Activated T-cell treated with anti-CD3 and anti-CD28 coated beads, Interleukin-2, amount 50 U/mL, for 72 hours (primary cell): Measurements from ENCODE around the gene PRKCH. TPM values are rescaled to one million over a fixed set of nuclear protein-coding genes. Genes with fewer than 3 reads are reported as not detected.
"Not testable (repeated sequence)": the region's sequence is repeated elsewhere in the genome, so short reads cannot be mapped to it uniquely, and the experiment has no call there.

ENCODE experiments used
- ATAC-seq, 2 donors: fragments of 150-1000 bp; cut with Tn5 transposase; replicated peaks in 1 of 2; 2 replicates each; pipeline ENCODE4 v1.10.0; 2021; ENCODE audit warnings: moderate library complexity in 2 of 2, mild to moderate bottlenecking in 1 of 2
- DNase-seq, 2 donors: peaks; one replicate each; pipeline ENCODE4 v3.0.0; 2021 to 2022; ENCODE audit warnings: mixed read lengths in 1 of 2
- H3K27ac Mint-ChIP-seq: one replicate; pipeline ENCODE4 v1.8.0; 2022; ENCODE audit warnings: mild to moderate bottlenecking, moderate library complexity, mixed read lengths
- H3K27me3 Mint-ChIP-seq: one replicate; pipeline ENCODE4 v1.8.0; 2022; ENCODE audit warnings: low read depth, mixed read lengths
- H3K36me3 Mint-ChIP-seq, 2 donors: one replicate each; pipeline ENCODE4 v1.8.0; 2022; ENCODE audit warnings: mixed read lengths in 2 of 2, mild to moderate bottlenecking in 1 of 2; ENCODE audit not compliant: insufficient read depth in 2 of 2
- H3K4me1 Mint-ChIP-seq: one replicate; pipeline ENCODE4 v1.8.0; 2022; ENCODE audit warnings: low read depth, mixed read lengths
- H3K4me3 Mint-ChIP-seq, 2 donors: one replicate each; pipeline ENCODE4 v1.8.0; 2022; ENCODE audit warnings: mild to moderate bottlenecking in 2 of 2, mixed read lengths in 2 of 2, moderate library complexity in 2 of 2
- H3K9me3 Mint-ChIP-seq, 2 donors: one replicate each; pipeline ENCODE4 v1.8.0; 2022; ENCODE audit warnings: mixed read lengths in 2 of 2
- total RNA-seq, 2 donors: library from RNA; stranded (reverse); gene quantifications; one replicate each; pipeline ENCODE4 v1.2.3, GENCODE V29; 2022

Gene PRKCH
- total RNA-seq, 2 donors from 2014 or later, result 127 to 143 TPM

DNA sequence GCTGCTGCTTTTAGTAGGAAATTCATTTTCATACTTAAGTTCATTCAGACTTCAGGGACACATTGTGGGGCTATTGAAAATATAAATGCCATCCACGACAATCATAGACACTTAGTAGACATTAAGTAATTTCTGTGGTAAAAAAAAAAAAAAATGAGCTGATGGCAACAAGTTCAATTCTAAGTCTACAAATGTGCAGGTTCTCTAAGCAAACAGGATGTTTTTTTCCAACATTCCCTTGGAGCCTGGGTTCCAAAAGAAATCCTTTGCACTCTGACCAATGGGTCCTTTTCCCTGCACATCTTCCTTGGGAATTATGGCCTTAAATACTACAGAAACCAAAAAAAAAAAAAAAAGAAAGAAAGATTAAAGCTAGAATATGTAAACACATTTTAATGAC lies 198.4 kb downstream of the PRKCH start:
- H3K4me1 Mint-ChIP-seq, result peaks cover 91% of the 10 kb centered on the region
- peaks cover 2 to 8% of the 10 kb centered on the region in 2 donors for H3K9me3 Mint-ChIP-seq
- peak overlapping the region; percentile 96 for H3K27ac Mint-ChIP-seq
- peaks cover 10 to 20% of the 10 kb centered on the region in 2 donors for H3K36me3 Mint-ChIP-seq
- no peak for ATAC-seq
- H3K27me3 Mint-ChIP-seq, result no peaks in the 10 kb centered on the region
- no peak for DNase-seq
- peak overlapping the region; percentile 69 to 79 for H3K4me3 Mint-ChIP-seq

GRCh38 chr14:61520576-61520975 lies 199.2 kb downstream of the PRKCH start:
- ATAC-seq, result no peak
- no peaks in the 10 kb centered on the region for H3K27me3 Mint-ChIP-seq
- H3K27ac Mint-ChIP-seq, result peak overlapping the region; percentile 96

GRCh38 chr14:61521773-61522172 lies 200.4 kb downstream of the PRKCH start:
- no peak for DNase-seq
- peak overlapping the region; percentile 3 to 26 for H3K4me3 Mint-ChIP-seq
- peaks cover 2 to 8% of the 10 kb centered on the region in 2 donors for H3K9me3 Mint-ChIP-seq
- H3K4me1 Mint-ChIP-seq, result peaks cover 92% of the 10 kb centered on the region
- no peak for ATAC-seq
- no peaks in the 10 kb centered on the region for H3K27me3 Mint-ChIP-seq
- H3K27ac Mint-ChIP-seq, result peak overlapping the region; percentile 48
- H3K36me3 Mint-ChIP-seq, result peaks cover 15 to 21% of the 10 kb centered on the region in 2 donors

More at GRCh38 chr14:61520576-61520975, 199.2 kb downstream of the PRKCH start:
- peaks cover 92% of the 10 kb centered on the region for H3K4me1 Mint-ChIP-seq
- no peak for DNase-seq
- H3K36me3 Mint-ChIP-seq, result peaks cover 13 to 19% of the 10 kb centered on the region in 2 donors
- H3K4me3 Mint-ChIP-seq, result peak overlapping the region; percentile 66 to 69
- peaks cover 2 to 8% of the 10 kb centered on the region in 2 donors for H3K9me3 Mint-ChIP-seq

DNA sequence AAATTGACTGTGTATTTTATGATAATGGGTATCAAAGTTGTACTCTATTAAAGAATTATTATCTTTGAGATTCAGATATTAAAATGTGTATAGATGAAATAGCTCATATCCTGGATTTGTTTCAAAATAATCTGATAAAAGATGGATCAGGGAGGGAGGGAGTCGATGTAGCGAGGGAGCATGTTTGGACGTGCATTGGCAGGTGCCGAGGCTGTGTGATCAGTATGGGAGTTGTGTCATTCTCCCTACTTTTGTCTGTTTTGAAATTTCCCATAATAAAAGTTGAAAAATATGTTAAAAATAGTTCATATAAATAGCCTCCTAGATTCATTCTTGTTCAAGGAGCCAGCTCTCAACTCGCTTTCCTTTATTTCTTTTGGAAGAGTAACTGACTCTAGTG lies 202.4 kb downstream of the PRKCH start:
- peak overlapping the region in 1 of 2 donors; percentile 69 for H3K4me3 Mint-ChIP-seq
- peaks cover 23 to 33% of the 10 kb centered on the region in 2 donors for H3K36me3 Mint-ChIP-seq
- peaks cover 92% of the 10 kb centered on the region for H3K4me1 Mint-ChIP-seq
- no peaks in the 10 kb centered on the region for H3K27me3 Mint-ChIP-seq
- no peak for DNase-seq
- H3K27ac Mint-ChIP-seq, result peak overlapping the region; percentile 80
- H3K9me3 Mint-ChIP-seq, result peaks cover 4 to 8% of the 10 kb centered on the region in 2 donors
- ATAC-seq, result no peak

DNA sequence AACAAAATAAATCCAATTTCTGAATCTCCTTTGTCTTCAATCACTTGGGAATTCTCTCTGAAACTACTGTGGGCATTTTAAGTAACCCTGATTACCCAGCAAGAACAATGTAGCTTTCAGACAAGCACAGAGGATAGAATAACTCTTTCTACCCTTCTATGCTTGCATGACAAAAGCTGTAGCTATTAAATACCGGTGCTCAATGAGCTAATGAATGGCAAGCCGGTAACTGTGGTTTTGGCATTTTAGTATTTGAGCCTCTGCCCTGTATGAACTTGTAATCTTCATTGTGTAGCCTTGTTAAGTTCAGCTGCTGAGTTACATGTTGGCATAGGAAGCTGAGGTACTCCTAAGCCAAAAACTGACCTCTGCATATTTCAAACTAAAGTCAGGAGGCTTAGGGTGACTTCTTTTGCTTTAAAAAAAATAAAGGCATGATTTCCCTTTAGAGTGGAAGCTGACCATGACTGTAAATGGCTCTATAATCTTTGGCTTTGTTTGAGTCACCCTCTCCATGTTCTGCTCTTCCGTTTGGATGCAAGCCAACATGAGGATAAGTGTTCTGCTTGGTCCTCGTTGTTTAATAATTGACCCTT lies 202.9 kb downstream of the PRKCH start:
- no peak for ATAC-seq
- Mint-ChIP-seq H3K27me3 (no peaks in the 10 kb centered on the region), H3K4me1 (peaks cover 91% of the 10 kb centered on the region), H3K9me3 (peaks cover 5 to 8% of the 10 kb centered on the region in 2 donors), H3K36me3 (peaks cover 27 to 36% of the 10 kb centered on the region in 2 donors), H3K27ac (peak overlapping the region; percentile 91), H3K4me3 (peak overlapping the region; percentile 64 to 69)
- no peak for DNase-seq

DNA sequence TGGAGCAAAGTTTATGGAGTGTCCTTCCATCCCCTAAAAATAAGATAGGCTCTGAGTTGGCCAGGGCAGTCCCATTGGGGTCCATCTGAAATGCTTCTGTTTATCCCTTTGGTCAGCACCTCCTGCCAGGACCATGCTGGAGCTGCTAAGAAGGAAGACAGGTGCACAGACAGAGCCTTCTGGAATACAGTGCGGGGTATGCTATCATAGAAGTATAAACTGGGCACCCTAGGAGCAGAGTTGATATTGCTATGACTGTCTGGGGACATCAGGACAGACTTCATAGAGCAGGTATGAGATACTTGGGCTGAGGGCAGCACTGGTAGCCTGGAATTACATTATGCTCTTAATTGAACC lies 203.5 kb downstream of the PRKCH start:
- no peak for DNase-seq
- peaks cover 27 to 38% of the 10 kb centered on the region in 2 donors for H3K36me3 Mint-ChIP-seq

GRCh38 chr14:61525293-61526011 lies 204.1 kb downstream of the PRKCH start:
- peaks cover 5 to 8% of the 10 kb centered on the region in 2 donors for H3K9me3 Mint-ChIP-seq
- ATAC-seq (peak; percentile 80 to 82), DNase-seq (peak; percentile 82 to 87)
- peak overlapping the region; percentile 64 to 69 for H3K4me3 Mint-ChIP-seq
- peaks cover 29 to 40% of the 10 kb centered on the region in 2 donors for H3K36me3 Mint-ChIP-seq
- peaks cover 89% of the 10 kb centered on the region for H3K4me1 Mint-ChIP-seq
- H3K27me3 Mint-ChIP-seq, result no peaks in the 10 kb centered on the region
- H3K27ac Mint-ChIP-seq, result peak overlapping the region; percentile 91

More for the DNA sequence above, 203.5 kb downstream of the PRKCH start:
- H3K4me3 Mint-ChIP-seq, result peak overlapping the region; percentile 64 to 69
- H3K27ac Mint-ChIP-seq, result peak overlapping the region; percentile 91
- H3K27me3 Mint-ChIP-seq, result no peaks in the 10 kb centered on the region
- ATAC-seq, result no peak
- H3K4me1 Mint-ChIP-seq, result peaks cover 89% of the 10 kb centered on the region
- peaks cover 5 to 8% of the 10 kb centered on the region in 2 donors for H3K9me3 Mint-ChIP-seq

GRCh38 chr14:61526405-61527312 lies 205.3 kb downstream of the PRKCH start:
- peaks cover 94% of the 10 kb centered on the region for H3K4me1 Mint-ChIP-seq
- H3K27ac Mint-ChIP-seq, result peak overlapping the region; percentile 91
- peaks cover 32 to 42% of the 10 kb centered on the region in 2 donors for H3K36me3 Mint-ChIP-seq
- H3K4me3 Mint-ChIP-seq, result peak overlapping the region; percentile 64 to 69
- DNase-seq (no peak), ATAC-seq (no peak)
- H3K27me3 Mint-ChIP-seq, result no peaks in the 10 kb centered on the region
- H3K9me3 Mint-ChIP-seq, result peaks cover 5 to 8% of the 10 kb centered on the region in 2 donors

DNA sequence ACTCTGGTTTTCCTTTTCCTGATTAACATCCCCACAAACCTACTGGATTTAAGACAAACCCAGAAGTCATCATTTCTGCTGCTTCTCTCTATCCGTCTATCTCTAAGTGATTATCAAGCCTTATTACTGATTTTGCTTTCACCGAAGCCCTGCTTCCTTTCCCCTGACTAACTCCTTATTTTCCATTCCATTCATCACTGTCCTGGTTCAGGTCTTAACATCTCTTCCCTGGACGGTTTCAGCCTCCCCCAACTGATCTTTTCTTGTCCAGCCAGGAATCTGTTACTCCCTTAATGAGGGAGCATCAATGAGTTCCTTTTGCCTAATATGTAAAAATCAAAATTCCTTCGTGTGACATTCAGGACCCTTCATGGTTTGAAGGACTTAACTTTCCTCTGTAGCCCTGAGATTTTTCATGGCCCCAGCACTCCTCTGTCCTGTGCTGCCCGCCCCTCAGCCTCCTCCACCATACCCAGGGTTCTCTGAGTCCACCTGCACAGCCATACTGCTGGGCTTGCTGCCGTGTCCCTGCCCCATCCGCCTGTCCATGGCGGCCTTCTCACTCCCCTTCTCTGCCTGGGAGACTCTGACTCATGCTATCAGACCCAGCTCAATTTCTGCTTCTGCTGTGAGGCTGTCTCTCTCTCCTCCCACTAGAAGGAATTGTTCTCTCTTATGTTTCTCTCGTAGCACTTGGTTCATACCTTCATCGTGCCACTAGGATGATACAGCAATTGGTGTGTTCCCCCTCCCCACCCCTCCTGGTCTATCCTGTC lies 206.1 kb downstream of the PRKCH start:
- Mint-ChIP-seq H3K27me3 (no peaks in the 10 kb centered on the region), H3K4me1 (peaks cover 94% of the 10 kb centered on the region), H3K27ac (peak overlapping the region; percentile 91), H3K9me3 (peaks cover 2 to 3% of the 10 kb centered on the region in 2 donors), H3K4me3 (peak overlapping the region; percentile 64 to 69), H3K36me3 (peaks cover 24 to 34% of the 10 kb centered on the region in 2 donors)
- DNase-seq, result no peak
- no peak for ATAC-seq

DNA sequence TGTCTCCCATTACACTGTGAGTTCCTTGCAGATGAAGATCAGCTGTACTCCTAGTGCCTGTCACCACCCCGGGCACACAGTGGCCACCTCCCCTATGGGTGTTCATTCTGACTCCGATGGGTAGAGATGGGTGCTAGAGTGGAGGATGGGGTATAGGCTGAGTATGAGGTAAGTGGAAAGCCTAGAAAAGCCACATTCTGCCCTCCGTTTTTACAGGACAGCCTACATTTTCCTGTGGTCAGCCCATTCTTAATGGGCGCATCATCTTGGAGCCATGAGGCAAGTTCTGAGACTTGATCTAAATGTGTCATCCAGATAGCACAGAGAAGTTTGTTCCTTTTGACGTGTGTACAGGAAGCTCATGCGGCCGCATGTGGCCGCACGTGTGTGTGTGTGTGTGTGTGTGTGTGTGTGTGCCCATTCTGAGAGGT lies 207.2 kb downstream of the PRKCH start:
- ATAC-seq, result peak; percentile 67 to 76
- Mint-ChIP-seq H3K27me3 (no peaks in the 10 kb centered on the region), H3K9me3 (peaks cover 0 to 3% of the 10 kb centered on the region in 2 donors), H3K27ac (peak overlapping the region; percentile 91), H3K4me1 (peaks cover 94% of the 10 kb centered on the region), H3K36me3 (peaks cover 22 to 32% of the 10 kb centered on the region in 2 donors), H3K4me3 (peak overlapping the region; percentile 64 to 69)
- peak; percentile 69 to 71 for DNase-seq

GRCh38 chr14:61529360-61529759 lies 208.0 kb downstream of the PRKCH start:
- peak overlapping the region; percentile 91 for H3K27ac Mint-ChIP-seq
- H3K4me3 Mint-ChIP-seq, H3K27me3 Mint-ChIP-seq, DNase-seq, ATAC-seq, H3K9me3 Mint-ChIP-seq: not testable (repeated sequence)
- H3K36me3 Mint-ChIP-seq, result peaks cover 24 to 38% of the 10 kb centered on the region in 2 donors
- H3K4me1 Mint-ChIP-seq, result peaks cover 94% of the 10 kb centered on the region

- no peaks in the 10 kb centered on the region for H3K27me3 Mint-ChIP-seq
- ATAC-seq (no peak), DNase-seq (no peak)
- peaks cover 94% of the 10 kb centered on the region for H3K4me1 Mint-ChIP-seq
- peak overlapping the region; percentile 77 for H3K27ac Mint-ChIP-seq
- peaks cover 27 to 45% of the 10 kb centered on the region in 2 donors for H3K36me3 Mint-ChIP-seq
- H3K9me3 Mint-ChIP-seq, result peaks cover 0 to 5% of the 10 kb centered on the region in 2 donors
- H3K4me3 Mint-ChIP-seq, result peak overlapping the region; percentile 6 to 61
Measured at GRCh38 chr14:61530296-61530695, 208.9 kb downstream of the PRKCH start.
